ENCODE data around the gene PDLIM5.
"Not testable (repeated sequence)": the region's sequence is repeated elsewhere in the genome, so short reads cannot be mapped to it uniquely, and the experiment has no call there.

Gene PDLIM5

GRCh38 chr4:94613248-94613647 lies 161.5 kb downstream of the PDLIM5 start:
- DNase-seq, result no peak

GRCh38 chr4:94615451-94615850 lies 163.7 kb downstream of the PDLIM5 start:
- no peak for DNase-seq

- DNase-seq, result no peak
These were observed 169.8 kb downstream of the PDLIM5 start for GRCh38 chr4:94621491-94622080.

- no peak for DNase-seq
These were observed 171.6 kb downstream of the PDLIM5 start for GRCh38 chr4:94623126-94623911.

- DNase-seq, result no peak
These were observed 175.2 kb downstream of the PDLIM5 start for GRCh38 chr4:94626942-94627341.

- not testable (repeated sequence) for DNase-seq
These were observed 177.3 kb downstream of the PDLIM5 start for GRCh38 chr4:94629058-94629457.

GRCh38 chr4:94629837-94630236 lies 178.1 kb downstream of the PDLIM5 start:
- no peak for DNase-seq

GRCh38 chr4:94634271-94634670 lies 182.5 kb downstream of the PDLIM5 start:
- DNase-seq, result no peak

GRCh38 chr4:94635177-94635576 lies 183.4 kb downstream of the PDLIM5 start:
- DNase-seq, result no peak

- DNase-seq, result no peak
These were observed 184.3 kb downstream of the PDLIM5 start for GRCh38 chr4:94636004-94636403.

GRCh38 chr4:94639298-94639697 lies 187.6 kb downstream of the PDLIM5 start:
- DNase-seq, result no peak

- no peak for DNase-seq
These were observed 188.4 kb downstream of the PDLIM5 start for GRCh38 chr4:94640151-94640550.

GRCh38 chr4:94641702-94642560 lies 190.2 kb downstream of the PDLIM5 start:
- no peak for DNase-seq

GRCh38 chr4:94642561-94642866 lies 190.8 kb downstream of the PDLIM5 start:
- DNase-seq, result no peak

GRCh38 chr4:94648699-94649098 lies 197.0 kb downstream of the PDLIM5 start:
- DNase-seq, result no peak

GRCh38 chr4:94649381-94650133 lies 197.8 kb downstream of the PDLIM5 start:
- no peak for DNase-seq

GRCh38 chr4:94650134-94650495 lies 198.4 kb downstream of the PDLIM5 start:
- DNase-seq, result no peak

- no peak for DNase-seq
These were observed 198.9 kb downstream of the PDLIM5 start for GRCh38 chr4:94650690-94651089.

- DNase-seq, result no peak
These were observed 201.4 kb downstream of the PDLIM5 start for GRCh38 chr4:94653095-94653649.

GRCh38 chr4:94653984-94654609 lies 202.4 kb downstream of the PDLIM5 start:
- DNase-seq, result no peak

- no peak for DNase-seq
These were observed 203.0 kb downstream of the PDLIM5 start for GRCh38 chr4:94654714-94655113.

GRCh38 chr4:94660614-94661013 lies 208.9 kb downstream of the PDLIM5 start:
- DNase-seq, result no peak
